Measurements from ENCODE around the gene MRO.

The MRO gene

DNA sequence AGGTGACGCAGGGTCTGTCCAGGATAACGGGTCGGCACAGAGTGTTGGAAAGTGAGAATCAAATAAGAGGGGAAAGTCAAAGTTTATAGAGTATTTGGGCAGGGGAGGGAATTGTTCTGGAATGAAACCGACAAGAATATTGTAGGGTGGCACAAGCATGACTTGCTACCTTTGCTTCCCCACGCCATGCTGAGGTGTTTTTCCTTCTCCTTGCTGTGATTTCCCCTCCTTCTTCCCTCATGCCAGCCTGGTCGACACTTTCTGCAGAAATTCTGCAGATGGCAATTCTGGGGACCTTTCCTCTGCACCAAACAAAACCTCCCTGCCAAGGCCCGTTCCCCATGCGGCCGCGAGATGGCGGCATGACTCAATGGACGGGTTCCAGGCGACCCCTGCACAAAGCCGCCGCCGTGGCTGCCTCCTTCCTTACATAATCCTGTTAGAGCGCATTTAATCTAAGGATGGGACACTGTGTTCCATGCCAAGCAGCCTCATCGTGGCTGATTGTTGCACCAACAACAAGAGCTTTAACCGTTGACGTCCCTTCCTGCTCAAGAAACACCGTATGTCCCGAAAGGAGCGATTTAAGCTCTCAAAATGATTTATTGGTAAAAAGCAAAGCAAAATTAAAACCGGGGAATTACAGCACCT, at the start of gene MRO:
MRO (minus strand) TSS at position 289 of the 651 bp plus-strand sequence. CDS start 10,616 bp downstream, outside the sequence.
- DNase-seq (ENCODE audit: low read depth) = peak; percentile 76

GRCh38 chr18:50869150-50869549, 49.3 kb upstream of the MRO start:
- no peak for DNase-seq (ENCODE audit: low read depth)

- DNase-seq (ENCODE audit: low read depth) = no peak
Observed at GRCh38 chr18:50866765-50867164, 46.9 kb upstream of the MRO start.

DNA sequence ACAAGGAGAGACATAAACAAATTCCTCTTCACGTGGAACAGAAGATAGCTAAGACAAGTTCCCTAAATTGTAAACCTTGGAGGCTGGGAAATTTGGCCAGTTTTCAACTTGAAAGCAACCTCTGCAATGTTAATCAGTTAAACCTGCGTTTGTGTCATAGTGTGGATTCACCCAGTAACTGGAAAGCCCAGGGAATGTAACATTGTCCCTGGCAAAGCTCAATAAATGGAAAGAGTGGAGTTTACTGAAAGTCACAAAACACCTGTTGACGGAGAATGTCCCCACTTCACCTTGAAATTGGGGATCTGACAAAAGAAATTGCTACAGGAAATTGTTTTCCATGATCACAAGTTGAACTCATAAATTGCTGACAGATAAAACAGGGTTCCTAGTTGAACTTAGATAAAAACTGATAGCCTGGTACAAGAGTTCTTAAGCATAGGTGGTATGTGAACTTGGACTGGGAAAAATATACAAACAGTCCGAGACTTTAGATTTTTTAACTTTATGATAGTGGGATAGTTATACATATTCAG, 44.1 kb upstream of the MRO start:
- no peak for DNase-seq (ENCODE audit: low read depth)

- DNase-seq (ENCODE audit: low read depth) = no peak
Observed at GRCh38 chr18:50862401-50862800, 42.6 kb upstream of the MRO start.

DNA sequence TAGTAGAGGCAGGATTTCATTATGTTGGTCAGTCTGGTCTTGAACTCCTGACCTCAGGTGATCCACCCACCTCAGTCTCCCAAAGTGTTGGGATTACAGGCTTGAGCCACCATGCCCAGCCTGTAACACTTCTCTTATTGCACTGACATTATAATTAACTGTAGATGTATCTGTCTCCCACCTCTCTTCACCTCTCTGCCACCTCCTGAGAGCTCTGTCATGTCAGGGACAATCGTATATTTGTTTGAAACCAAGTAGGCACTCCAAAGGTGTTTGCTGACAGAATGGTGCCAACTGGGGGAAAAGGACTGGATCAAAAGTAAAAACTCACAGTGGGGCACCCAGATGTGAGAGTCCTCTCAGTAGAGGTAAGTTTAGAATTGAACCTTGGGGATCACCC, 41.8 kb upstream of the MRO start:
- no peak for DNase-seq (ENCODE audit: low read depth)

- no peak for DNase-seq (ENCODE audit: low read depth)
Observed at GRCh38 chr18:50859793-50860555, 40.2 kb upstream of the MRO start.

- DNase-seq (ENCODE audit: low read depth) = no peak
Observed at GRCh38 chr18:50857694-50858093, 37.9 kb upstream of the MRO start.

GRCh38 chr18:50857166-50857565, 37.4 kb upstream of the MRO start:
- peak; percentile 44 for DNase-seq (ENCODE audit: low read depth)

GRCh38 chr18:50855976-50856757, 36.4 kb upstream of the MRO start:
- DNase-seq (ENCODE audit: low read depth) = no peak

DNA sequence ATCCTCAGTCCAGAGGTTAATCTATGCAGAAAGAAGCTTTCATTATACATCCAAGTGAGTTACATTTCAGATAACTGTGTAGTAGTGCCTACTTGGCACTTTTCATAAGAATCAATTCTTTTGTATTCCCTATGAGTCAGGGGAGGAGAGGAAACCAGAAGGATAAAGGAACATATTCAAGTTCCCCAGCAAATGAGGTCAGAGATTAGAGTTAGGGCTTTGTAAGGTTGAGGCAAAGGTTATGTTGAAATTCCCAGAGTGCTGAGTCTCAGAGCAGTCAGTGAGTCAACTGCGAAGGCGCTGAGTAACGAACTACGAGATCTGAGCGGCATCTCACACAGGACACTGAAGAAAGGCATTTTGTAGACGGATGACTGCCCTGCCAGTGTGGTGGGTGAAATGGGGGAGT, 34.1 kb upstream of the MRO start:
- peak; percentile 89 for DNase-seq (ENCODE audit: low read depth)

DNA sequence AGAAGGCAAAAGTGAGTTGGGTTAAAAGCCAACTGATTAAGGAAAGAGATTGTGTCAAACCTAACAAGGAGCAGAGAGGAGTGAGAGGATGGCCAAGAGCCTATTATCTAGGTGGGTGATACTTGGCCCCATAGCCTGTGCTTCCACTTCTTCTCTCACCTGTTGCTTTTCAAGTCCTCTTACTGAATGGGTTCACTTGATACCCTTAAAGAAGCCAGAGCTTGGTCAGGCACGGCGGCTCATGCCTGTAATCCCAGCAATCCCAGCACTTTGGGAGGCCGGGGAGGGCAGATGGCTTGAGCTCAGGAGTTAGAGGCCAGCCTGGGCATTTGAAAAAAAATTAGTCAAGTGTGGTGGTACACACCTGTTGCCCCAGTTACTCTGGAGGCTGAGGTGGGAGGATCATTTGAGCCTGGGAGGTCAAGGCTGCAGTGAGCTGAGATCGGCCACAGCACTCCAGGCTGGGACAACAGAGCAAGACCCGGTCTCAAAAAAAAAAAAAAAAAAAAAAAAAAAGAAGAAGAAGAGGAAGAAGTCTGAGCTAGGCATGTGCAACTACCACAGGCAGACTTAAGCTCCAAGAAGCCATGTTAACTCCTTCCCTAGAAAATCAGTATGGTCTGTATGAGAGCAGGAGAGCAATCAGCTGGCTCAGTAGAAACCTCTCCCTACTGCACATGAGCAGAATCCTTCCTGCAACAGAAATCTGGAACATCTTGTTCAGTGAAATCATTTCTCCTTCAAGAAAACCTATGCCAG, 30.7 kb upstream of the MRO start:
- no peak for DNase-seq (ENCODE audit: low read depth)

- DNase-seq (ENCODE audit: low read depth) = peak; percentile 55
Observed at GRCh38 chr18:50849419-50849821, 29.6 kb upstream of the MRO start.

DNA sequence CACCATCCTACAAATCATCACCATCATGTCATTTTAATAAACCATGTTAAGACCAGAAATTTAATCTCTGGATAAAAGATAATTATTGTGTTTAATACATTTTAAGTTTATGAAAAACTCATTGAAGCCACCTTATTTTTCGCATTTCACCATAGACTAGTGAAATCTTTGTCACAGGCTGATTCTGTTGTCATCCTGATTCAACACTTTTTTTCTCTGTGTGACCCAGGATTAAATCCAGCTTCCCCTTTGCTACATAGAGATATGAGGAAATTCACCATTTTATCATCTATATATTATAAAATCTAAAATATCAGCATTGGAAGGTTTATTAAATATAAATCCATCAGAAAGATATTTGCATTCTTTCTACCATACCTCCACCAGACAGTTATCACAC, 29.2 kb upstream of the MRO start:
- no peak for DNase-seq (ENCODE audit: low read depth)

- DNase-seq (ENCODE audit: low read depth) = no peak
Observed at GRCh38 chr18:50848061-50848551, 28.3 kb upstream of the MRO start.

- DNase-seq (ENCODE audit: low read depth) = peak; percentile 71
Observed at GRCh38 chr18:50847192-50847591, 27.4 kb upstream of the MRO start.

GRCh38 chr18:50844960-50845359, 25.1 kb upstream of the MRO start:
- no peak for DNase-seq (ENCODE audit: low read depth)

DNA sequence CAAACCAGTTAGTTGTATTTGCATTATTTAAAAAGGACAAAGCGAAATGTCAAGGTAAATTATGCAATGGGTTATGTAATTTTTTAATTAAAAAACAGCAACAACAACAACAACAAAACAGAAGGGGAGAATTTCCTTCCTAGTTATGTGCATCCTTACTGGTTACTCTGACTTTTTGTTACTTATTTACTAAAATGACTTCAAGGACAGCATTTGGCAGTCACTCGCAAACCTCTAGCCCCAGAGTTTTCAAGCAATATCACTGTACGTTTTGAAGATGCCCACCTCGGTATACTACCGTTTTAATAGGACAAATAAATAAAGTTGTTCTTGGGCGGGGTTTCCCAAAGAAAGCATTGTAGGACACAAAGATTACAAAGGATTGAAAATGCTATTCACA, 24.7 kb upstream of the MRO start:
- no peak for DNase-seq (ENCODE audit: low read depth)

DNA sequence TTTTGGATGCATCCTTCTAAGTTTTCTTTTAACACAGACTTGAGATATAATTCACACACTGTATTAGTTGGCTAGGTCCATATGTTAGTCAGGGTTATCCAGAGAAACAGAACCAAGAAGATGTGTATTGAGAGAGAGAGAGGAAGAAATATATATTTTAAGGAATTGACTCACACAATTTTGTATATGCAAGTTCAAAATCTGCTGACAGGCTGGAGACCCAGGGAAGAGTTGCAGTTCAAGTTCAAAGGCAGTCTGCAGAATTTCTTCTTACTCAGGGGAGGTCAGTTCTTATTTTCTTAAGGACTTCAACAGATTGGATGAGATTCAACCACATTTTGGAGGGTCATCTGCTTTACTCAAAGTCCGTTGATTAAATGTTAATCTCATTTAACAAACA, 23.0 kb upstream of the MRO start:
- no peak for DNase-seq (ENCODE audit: low read depth)

DNA sequence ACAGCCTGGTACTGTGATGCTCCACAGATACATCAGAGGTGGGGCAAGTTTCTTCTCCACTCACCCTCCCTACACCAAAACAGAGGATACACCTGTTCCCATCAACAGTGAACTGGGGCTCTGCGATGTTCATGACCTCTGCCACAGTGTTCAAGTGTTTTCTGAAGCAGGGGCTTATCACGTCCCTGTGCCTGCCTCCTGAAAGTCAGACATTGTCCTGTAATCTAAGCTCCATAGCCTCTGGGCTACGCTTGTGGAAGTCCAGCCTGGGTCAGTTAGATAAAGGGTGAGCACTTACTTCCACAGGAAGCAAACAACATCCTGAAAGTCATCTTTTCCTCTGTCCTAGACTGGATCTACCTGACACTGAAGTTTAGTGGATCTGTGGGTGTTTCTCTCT, 20.2 kb upstream of the MRO start:
- no peak for DNase-seq (ENCODE audit: low read depth)

- DNase-seq (ENCODE audit: low read depth) = no peak
Observed at GRCh38 chr18:50839341-50839740, 19.5 kb upstream of the MRO start.

DNA sequence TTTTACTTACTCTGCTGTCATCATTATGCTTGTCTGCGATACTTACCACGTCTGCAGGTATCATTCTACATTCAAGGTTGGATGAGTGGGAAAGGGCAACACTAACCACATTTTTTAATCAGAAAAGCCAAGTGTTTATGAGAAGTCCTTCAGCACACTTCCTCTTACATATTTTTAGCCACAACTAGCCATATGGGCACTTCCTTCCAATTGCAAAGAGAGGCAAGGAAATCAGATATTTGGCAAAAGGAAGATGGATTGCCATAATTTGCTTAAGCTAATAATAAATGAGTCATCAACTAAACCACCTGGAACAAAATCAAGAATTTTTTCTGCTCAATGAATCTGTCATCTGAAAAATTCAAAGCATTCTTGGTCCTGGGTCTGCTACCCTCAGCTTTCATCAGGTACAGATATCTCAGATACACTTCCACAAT, 16.7 kb upstream of the MRO start:
- peak; percentile 92 for DNase-seq (ENCODE audit: low read depth)

Measured in iris pigment epithelial cell (primary cell).